NCI-H2107 (cell line): ENCODE data around the gene EPHB3.
A peak's percentile ranks its signal among the peaks of the same experiment; 100 is the strongest.

Source experiments
- DNase-seq: peaks from one replicate; lab custom pipeline; 2025; lab: John Stamatoyannopoulos, UW

The EPHB3 gene

GRCh38 chr3:184543843-184544512, 17.6 kb upstream of the EPHB3 start:
- DNase-seq, result peak; percentile 97

- no peak for DNase-seq
These were observed 17.1 kb upstream of the EPHB3 start for GRCh38 chr3:184544513-184544861.

DNA sequence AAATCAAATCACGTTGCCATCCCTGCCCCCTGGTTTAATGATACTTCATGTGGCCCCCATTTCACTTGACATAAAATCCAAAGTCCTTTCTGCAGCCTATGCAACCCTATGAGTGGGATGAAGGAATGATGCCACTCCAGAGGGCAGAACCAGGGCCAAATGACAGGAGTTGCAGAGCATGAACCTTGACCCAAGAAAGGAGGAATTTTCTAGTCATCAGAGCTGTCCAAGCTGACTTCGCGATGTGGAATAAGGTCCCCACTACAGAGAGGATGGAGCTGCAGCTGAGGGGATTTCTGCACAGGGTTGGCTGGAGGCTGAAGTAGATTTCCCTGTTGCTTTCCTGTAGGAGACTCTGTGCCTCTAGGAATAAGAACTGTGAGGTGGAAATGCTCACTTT, 15.8 kb upstream of the EPHB3 start:
- no peak for DNase-seq

DNA sequence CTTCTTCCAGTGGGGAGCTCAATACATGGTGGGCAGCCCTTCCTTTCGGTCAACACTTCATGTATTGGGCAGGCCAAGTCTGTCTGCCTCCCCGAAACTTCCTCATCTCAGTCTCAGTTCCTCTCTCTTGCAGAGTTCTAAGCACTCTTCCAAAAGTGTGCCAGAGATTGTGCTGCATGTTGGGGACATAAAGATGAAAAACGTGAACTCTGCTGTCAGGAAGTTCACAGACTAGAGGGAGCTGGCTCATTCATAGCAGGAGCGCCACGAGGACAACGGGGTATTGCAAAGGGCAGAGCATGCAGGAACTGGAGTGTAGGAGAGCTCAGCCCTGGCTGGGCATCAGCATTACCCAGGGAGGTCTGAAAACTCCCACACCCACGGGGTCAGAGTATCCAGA, 15.3 kb upstream of the EPHB3 start:
- DNase-seq, result no peak

DNA sequence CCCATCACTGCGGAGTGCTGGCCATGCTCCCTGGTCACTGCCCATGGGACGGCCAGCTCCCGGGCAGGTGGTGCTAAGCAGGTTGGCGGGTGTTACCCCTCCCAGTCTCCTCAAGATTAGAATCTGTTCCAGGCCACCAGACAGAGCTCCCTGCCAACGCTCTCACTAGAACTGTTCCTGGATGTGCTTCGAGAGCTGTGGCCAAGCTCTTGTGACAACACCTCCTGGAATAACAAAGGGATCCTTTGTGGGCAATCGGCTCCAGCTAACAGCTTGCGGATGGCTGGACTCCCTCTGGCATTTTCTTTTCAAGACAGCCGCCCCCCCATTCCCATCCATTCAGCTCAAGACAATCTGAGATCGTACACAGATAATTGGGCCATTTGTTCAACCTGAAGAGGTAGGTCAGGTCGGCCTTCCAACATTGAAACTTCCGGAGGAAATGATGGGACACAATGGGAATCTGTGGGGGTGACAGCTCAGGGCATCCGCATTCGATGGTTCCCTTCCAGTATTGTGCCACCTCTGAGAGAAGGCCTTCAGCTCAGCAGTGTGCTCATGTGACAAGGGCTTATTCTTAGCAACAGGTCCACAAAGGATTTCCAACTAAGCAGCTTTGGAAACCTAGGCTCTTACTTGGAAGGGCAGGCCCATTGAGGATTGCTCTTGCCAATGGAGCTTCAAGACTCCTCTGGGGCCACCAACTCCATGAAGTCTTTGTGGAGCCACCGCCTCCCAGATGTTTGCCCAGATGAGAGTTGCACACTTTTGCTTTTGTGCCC, 11.6 kb upstream of the EPHB3 start:
- no peak for DNase-seq

DNA sequence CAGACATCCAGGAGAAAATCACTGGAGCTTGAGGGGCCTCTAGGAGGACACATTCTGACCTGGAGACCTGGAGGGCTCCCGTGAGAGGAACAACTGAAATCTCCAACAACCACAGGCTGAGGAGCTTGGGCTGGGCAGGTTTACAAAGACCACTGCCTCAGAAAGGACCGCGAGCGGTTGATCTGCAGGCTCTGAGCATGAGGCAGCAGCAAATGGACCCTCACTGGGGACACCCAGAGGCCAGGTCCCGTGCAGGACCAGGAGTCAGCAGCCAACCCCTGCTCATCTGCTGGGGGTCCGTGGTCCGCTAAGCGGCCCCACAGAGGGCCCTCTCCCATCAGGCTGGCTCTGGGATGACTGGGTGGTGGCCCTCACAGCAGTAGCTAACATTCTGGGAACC, 10.5 kb upstream of the EPHB3 start:
- no peak for DNase-seq

GRCh38 chr3:184551614-184552256, 9.8 kb upstream of the EPHB3 start:
- no peak for DNase-seq

DNA sequence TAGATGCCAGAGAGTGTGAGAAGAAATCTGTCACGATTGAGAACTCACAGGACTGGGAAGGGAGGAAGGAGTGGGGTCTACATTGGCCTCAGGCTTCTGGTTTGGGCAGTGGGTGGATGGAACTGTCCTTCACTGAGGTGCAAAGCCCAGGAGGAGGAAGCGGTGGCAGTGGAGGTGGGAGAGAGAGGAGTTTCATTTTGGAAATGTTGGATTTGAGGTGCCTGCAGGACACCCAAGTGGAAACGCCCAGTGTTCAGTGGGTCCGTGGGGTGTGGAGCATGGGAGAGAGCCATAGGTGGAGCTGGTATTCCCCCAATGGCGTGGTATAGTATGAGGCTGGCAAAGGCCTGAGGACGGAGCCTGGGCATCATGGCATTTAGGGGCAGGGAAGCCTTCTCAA, 9.3 kb upstream of the EPHB3 start:
- no peak for DNase-seq

DNA sequence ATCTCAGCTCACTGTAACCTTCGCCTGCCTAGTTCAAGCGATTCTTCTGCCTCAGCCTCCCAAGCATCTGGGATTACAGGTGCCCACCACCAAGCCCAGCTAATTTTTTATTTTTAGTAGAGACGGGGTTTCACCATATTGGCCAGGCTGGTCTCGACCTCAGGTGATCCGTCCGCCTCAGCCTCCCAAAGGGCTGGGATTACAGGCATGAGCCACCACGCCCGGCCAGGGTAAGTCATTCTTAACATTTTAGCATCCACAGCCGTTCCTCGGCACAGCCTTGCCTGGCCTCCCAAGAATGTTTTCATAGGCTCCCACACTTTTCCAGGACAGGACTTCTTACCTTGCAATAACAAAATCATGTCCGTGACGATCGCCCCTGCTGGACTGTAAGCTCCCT, 8.7 kb upstream of the EPHB3 start:
- no peak for DNase-seq

DNA sequence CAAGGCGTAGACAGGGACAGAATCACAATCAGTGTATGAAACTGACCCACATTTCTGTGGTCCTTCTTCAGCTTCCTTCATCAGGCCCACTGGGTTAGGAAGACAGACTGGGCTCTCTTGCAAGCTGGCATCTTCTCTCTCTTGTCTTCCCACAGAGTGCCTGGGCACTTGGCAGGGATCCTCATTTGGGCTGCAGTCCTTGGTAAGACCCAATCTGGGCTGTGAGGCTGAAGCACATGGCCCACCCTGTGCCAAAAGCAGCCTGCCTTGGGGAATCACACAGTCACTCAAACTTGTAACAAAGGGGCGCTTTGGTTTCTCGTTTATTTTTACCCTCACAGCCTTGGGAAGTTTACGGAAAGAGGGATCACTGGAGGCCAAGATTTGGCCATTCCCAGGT, 8.2 kb upstream of the EPHB3 start:
- DNase-seq, result no peak

DNA sequence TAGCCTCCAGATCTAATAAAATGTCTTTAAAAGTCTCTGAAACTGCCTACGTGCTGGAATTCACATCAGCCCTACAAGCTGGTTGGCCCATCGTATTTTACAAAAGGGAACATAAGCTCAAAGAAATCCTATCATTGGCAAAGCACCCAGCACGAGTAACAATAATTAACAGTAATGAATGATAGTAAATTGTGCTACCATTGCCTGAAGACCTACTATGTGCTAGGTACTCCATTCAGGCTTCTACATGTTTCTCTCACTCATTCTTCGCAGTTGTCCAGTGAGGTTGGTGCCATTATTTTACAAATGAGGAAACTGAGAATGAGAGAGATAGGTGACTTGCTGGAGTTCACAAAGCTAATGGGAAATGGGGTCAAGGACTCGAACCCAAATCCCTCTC, 7.1 kb upstream of the EPHB3 start:
- DNase-seq, result no peak

DNA sequence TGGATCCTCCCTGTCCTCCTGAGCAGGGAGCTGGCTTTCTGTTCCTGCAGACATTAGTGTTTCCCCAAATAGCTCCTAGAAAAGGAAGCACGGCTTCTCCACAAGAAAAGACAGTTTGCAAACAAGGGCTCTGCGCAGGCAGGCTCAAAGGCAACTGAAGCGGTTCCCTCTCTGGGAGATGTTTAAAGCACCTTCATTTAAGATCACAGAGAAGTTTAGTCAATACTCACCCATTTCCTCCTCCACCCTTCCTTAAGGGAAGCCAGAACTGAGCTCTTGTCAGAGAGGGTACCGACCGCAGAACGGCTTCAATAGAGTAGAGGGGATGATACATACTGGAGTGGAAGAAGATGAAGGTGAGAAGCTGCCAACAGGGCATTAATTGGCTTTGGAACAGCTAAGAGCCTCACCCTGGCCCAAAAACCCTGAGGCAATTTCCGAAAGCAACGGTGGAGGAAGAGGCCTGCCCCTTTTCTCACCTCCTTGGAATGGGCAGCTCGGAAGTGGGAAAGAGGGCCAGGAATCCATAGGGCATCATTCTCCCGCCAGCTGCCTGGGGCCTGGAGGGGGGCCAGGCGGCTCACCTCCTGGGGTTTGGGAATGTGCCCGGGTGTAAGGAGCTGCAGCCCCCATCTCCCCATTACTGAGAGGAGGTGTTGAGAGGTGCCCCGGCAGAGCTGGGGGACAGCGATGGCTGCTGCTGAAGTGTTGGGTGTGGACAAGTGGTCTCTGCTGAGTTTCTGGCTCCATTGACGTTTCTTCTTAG, 4.8 kb upstream of the EPHB3 start:
- no peak for DNase-seq

DNA sequence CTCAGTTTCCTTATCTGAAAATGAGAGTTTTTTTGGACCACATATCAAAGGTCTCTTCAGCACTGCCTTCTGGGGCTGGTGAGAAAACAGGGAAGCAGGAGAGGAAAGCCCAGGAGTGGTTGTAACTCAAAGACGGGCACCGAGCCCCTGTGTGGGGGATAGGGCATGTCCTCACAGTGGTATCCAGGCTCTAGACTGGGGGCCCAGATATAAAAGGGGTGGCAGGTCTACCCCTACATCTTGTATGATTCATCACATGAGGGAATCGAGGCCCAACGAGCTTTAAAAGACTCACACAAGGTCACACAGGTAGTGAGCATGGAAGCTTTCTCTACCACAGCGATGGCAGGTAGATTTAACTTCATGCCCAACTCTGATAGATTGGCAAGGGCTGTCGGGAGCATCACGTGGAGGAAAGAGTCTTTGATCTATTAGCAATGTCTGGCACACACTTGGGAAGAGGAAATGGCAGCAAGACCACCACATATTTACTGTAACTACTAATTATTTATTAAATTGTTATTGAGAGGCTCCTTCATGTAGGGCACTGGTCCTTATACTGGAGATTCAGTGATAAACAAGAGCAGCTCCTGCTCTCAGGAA, 4.1 kb upstream of the EPHB3 start:
- no peak for DNase-seq

DNA sequence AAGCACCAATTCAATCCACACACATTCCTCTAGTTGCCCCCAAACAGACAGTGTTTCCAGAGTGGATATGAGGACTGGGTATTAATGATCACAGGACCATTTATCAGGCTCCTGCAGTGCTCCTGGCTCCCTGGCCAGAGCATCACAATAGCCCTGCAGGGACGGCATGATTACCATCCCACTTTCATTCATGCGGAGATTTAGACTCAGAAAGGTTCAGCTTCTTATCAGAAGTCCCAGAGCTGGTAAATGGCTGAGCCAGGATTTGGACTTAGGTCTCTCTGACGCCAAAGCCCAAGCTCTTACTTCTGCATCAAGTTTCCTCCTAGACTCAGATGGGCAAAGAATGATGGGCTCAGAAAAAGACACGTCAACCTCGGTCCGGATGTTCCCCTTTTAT, 2.9 kb upstream of the EPHB3 start:
- DNase-seq, result no peak

GRCh38 chr3:184559336-184559735, 2.2 kb upstream of the EPHB3 start:
- no peak for DNase-seq

GRCh38 chr3:184560531-184560930, 1.1 kb upstream of the EPHB3 start:
- DNase-seq, result no peak

GRCh38 chr3:184561913-184562877, 610 bp downstream of the EPHB3 start:
- DNase-seq, result no peak

DNA sequence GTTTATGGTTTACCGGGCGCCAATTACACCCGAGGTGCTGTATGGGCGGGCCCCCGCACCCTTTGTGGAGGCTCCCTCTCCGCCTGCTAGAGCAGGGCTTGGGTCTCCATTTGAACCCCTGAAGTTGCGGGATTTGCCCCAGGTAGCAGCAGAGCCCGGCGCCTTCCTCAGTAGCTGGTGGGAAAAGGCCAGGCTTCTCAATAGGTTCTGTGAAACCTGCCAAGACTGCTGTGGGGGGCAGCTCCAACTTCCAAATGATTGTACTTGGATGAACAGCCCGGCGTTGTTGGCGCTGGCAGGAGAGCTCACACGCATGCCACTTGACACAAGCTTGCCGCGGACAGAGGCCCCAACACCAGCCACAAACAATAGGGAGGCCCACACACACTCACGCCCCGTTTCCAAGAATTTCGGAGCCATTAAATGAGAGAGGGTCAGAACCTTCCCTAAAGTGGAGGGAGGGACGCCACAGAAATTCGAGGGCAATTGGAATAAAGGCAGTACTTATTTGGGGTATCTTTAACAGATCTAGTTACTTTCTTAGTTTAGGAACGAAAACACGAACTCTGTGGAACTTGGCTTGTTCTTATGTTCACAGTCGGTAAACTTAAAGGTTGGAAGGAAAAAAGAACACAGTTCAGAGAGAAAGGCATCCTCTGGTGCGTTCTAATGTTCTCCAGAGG, 1.4 kb downstream of the EPHB3 start:
- no peak for DNase-seq

- no peak for DNase-seq
These were observed 2.0 kb downstream of the EPHB3 start for GRCh38 chr3:184563561-184563925.

DNA sequence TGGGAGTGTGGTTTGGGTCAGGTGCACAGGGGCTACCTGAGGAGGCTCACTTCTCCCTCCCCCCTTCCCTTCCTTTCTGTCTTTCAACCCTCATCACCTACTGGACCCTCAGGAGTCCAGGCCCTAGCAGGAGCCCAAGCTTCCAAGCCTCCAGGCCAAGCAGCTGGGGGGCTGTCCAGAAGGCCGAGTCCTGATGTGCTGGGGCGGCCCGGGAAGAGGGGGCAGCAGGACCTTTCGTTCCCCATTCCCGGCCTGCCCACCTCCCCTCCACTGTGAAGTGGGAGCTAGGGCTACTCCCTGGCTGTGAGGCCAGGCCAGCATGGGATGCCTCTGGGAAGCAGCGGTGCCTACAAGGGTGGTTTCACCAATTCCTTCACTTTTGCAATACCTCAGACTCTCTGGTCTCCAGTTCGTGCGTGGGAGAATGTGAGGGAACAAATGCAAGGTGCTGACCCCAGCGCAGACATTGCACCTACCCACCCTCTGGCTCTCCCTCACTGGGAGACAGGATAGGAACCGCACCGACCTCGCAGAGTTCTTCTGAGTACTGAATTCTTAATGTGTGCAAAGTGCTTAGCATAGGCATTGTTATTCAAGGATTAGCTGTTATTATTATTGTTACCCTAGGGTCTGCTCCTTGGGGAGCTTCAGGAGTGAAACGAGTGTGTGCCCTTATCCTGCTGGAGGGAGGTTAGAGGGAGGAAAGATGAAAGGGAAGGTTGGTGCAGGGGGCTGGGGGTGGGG, 2.5 kb downstream of the EPHB3 start:
- no peak for DNase-seq
